Stimulated activated CD4-positive, alpha-beta T cell treated with anti-CD3 and anti-CD28 coated beads, Interleukin-4, amount 100 ng/mL, for 4 hours (primary cell): Measurements from ENCODE around the gene MCOLN3.
A peak's percentile ranks its signal among the peaks of the same experiment; 100 is the strongest.
"Not testable (repeated sequence)": the region's sequence is repeated elsewhere in the genome, so short reads cannot be mapped to it uniquely, and the experiment has no call there.

ENCODE experiments used
- DNase-seq, 2 experiments: peaks; one replicate each; pipeline ENCODE4 v3.0.0-alpha.2; 2020

Gene MCOLN3

GRCh38 chr1:85047472-85048295, 616 bp downstream of the MCOLN3 start:
- no peak for DNase-seq

- no peak for DNase-seq
Observed at GRCh38 chr1:85047144-85047471, 1.2 kb downstream of the MCOLN3 start.

- DNase-seq: no peak
Observed at GRCh38 chr1:85042413-85042812, 5.9 kb downstream of the MCOLN3 start.

- DNase-seq: no peak
Observed at GRCh38 chr1:85041793-85042192, 6.5 kb downstream of the MCOLN3 start.

- DNase-seq: no peak
Observed at GRCh38 chr1:85033221-85033620, 15.1 kb downstream of the MCOLN3 start.

- DNase-seq: no peak
Observed at GRCh38 chr1:85030536-85030935, 17.8 kb downstream of the MCOLN3 start.

- DNase-seq: no peak
Observed at GRCh38 chr1:85028151-85028550, 20.1 kb downstream of the MCOLN3 start.

- peak in 1 of 2 experiments; percentile 34 for DNase-seq
Observed at GRCh38 chr1:85027242-85027983, 20.9 kb downstream of the MCOLN3 start.

GRCh38 chr1:85025940-85026339, 22.4 kb downstream of the MCOLN3 start:
- DNase-seq: no peak

GRCh38 chr1:85024736-85025135, 23.6 kb downstream of the MCOLN3 start:
- no peak for DNase-seq

GRCh38 chr1:85022700-85023099, 25.6 kb downstream of the MCOLN3 start:
- no peak for DNase-seq

- DNase-seq: no peak
Observed at GRCh38 chr1:85019994-85020393, 28.3 kb downstream of the MCOLN3 start.

- no peak for DNase-seq
Observed at GRCh38 chr1:85015826-85016225, 32.5 kb downstream of the MCOLN3 start.

- not testable (repeated sequence) for DNase-seq
Observed at GRCh38 chr1:85005641-85006040, 42.7 kb downstream of the MCOLN3 start.

- DNase-seq: no peak
Observed at GRCh38 chr1:85001742-85002141, 46.6 kb downstream of the MCOLN3 start.

GRCh38 chr1:84998642-84999280, 49.5 kb downstream of the MCOLN3 start:
- peak; percentile 22 to 63 for DNase-seq

- no peak for DNase-seq
Observed at GRCh38 chr1:84997667-84998600, 50.4 kb downstream of the MCOLN3 start.

GRCh38 chr1:84996846-84997666, 51.2 kb downstream of the MCOLN3 start, which contains the start of gene MCOLN2:
TSS of gene MCOLN2 (minus strand) at chr1:84997113. CDS start at chr1:84996872, 241 bp downstream.
- DNase-seq: peak; percentile 29 to 46

GRCh38 chr1:84995484-84996334, 52.6 kb downstream of the MCOLN3 start:
- DNase-seq: no peak

- DNase-seq: no peak
Observed at GRCh38 chr1:84991097-84991920, 57.0 kb downstream of the MCOLN3 start.
